HEK293 (cell line): ENCODE measurements around the gene GMNC.

Experiments
- CTCF ChIA-PET: fragments of 350-600 bp; formaldehyde crosslinking; extraction: SDS; loops from one replicate; lab custom pipeline; 2021; ENCODE audit warnings: antibody characterized with exemption; lab: Yijun Ruan, JAX
- POLR2A ChIA-PET: fragments of 300-600 bp; formaldehyde crosslinking; extraction: SDS; loops from one replicate; lab custom pipeline; 2020; ENCODE audit warnings: antibody characterized with exemption, inconsistent platforms; lab: Yijun Ruan, JAX
- H3K27ac ChIP-seq: fragments of 200-500 bp; sonication (Bioruptor generic); 2 replicates; pipeline ENCODE4 v1.5.1; 2014; ENCODE audit warnings: low read depth, low read length, control low read depth, inconsistent platforms; ENCODE audit errors: extremely low read depth
- H3K36me3 ChIP-seq, 2 experiments: fragments of 200-500 bp in 1 of 2; sonication (Bioruptor generic) in 1 of 2; 1 replicate in 1 of 2; 2 replicates in 1 of 2; pipeline ENCODE4 v1.5.1; 2014 to 2017; ENCODE audit warnings: inconsistent platforms in 2 of 2, low read length in 2 of 2; ENCODE audit not compliant: control insufficient read depth in 2 of 2, insufficient read depth in 1 of 2
- H3K4me1 ChIP-seq: fragments of 200-500 bp; sonication (Bioruptor generic); 2 replicates; pipeline ENCODE4 v1.5.1; 2014; ENCODE audit warnings: mild to moderate bottlenecking, low read length, inconsistent platforms; ENCODE audit not compliant: control insufficient read depth, insufficient read depth
- H3K4me3 ChIP-seq: 2 replicates; pipeline ENCODE4 v1.5.1; 2011; ENCODE audit warnings: low read depth, mild to moderate bottlenecking, control low read depth, low read length, moderate library complexity
- H3K9me3 ChIP-seq: fragments of 200-500 bp; sonication (Bioruptor generic); 2 replicates; pipeline ENCODE4 v1.5.1; 2014; ENCODE audit warnings: low read depth, low read length, inconsistent platforms; ENCODE audit not compliant: control insufficient read depth, insufficient read depth
- GLI4 ChIP-seq: fragments of 450-650 bp; formaldehyde crosslinking; IDR thresholded peaks from 2 replicates; pipeline ENCODE4 v1.5.1; 2016; ENCODE audit warnings: missing biosample characterization, missing genetic modification characterization
- HOXC10 ChIP-seq: sonication (generic); formaldehyde crosslinking; IDR thresholded peaks from 2 replicates; pipeline ENCODE4 v1.8.1; 2023; ENCODE audit warnings: mild to moderate bottlenecking, missing genetic modification reagents
- KLF16 ChIP-seq: fragments of 450-650 bp; formaldehyde crosslinking; IDR thresholded peaks from 2 replicates; pipeline ENCODE4 v1.5.1; 2017; ENCODE audit warnings: missing biosample characterization, missing genetic modification characterization
- KLF9 ChIP-seq: fragments of 450-650 bp; formaldehyde crosslinking; IDR thresholded peaks from 2 replicates; pipeline ENCODE4 v1.5.1; 2016; ENCODE audit warnings: missing biosample characterization, missing genetic modification characterization, low read depth
- MZF1 ChIP-seq: fragments of 450-650 bp; formaldehyde crosslinking; IDR thresholded peaks from 2 replicates; pipeline ENCODE4 v1.5.1; 2017; ENCODE audit warnings: missing biosample characterization, missing genetic modification characterization, borderline replicate concordance
- SP3 ChIP-seq: fragments of 450-650 bp; formaldehyde crosslinking; IDR thresholded peaks from 2 replicates; pipeline ENCODE4 v1.5.1; 2016; ENCODE audit warnings: missing biosample characterization, missing genetic modification characterization
- ZNF114 ChIP-seq: fragments of 450-650 bp; formaldehyde crosslinking; IDR thresholded peaks from 2 replicates; pipeline ENCODE4 v1.5.0; 2017; ENCODE audit warnings: missing biosample characterization, missing genetic modification characterization
- ZNF132 ChIP-seq: fragments of 450-650 bp; formaldehyde crosslinking; IDR thresholded peaks from 2 replicates; pipeline ENCODE4 v1.5.1; 2017; ENCODE audit warnings: missing biosample characterization, missing genetic modification characterization, borderline replicate concordance
- ZNF202 ChIP-seq: fragments of 450-650 bp; formaldehyde crosslinking; IDR thresholded peaks from 2 replicates; pipeline ENCODE4 v1.5.1; 2016; ENCODE audit warnings: missing biosample characterization, missing genetic modification characterization, borderline replicate concordance
- ZNF391 ChIP-seq: fragments of 450-650 bp; formaldehyde crosslinking; IDR thresholded peaks from 2 replicates; pipeline ENCODE4 v1.5.1; 2016; ENCODE audit warnings: low read depth, missing biosample characterization, missing genetic modification characterization, borderline replicate concordance
- ZNF529 ChIP-seq: fragments of 450-650 bp; formaldehyde crosslinking; IDR thresholded peaks from 2 replicates; pipeline ENCODE4 v1.5.1; 2017; ENCODE audit warnings: missing genetic modification characterization, missing biosample characterization; ENCODE audit not compliant: insufficient replicate concordance
- ZNF624 ChIP-seq: fragments of 450-650 bp; formaldehyde crosslinking; IDR thresholded peaks from 2 replicates; pipeline ENCODE4 v1.5.1; 2017; ENCODE audit warnings: missing biosample characterization, missing genetic modification characterization
- ZNF658 ChIP-seq: fragments of 450-650 bp; formaldehyde crosslinking; IDR thresholded peaks from 2 replicates; pipeline ENCODE4; 2016; ENCODE audit warnings: missing biosample characterization, missing genetic modification characterization
- ZNF660 ChIP-seq: fragments of 450-650 bp; IDR thresholded peaks from 2 replicates; pipeline ENCODE4 v1.5.1; 2018; ENCODE audit warnings: missing biosample characterization, mild to moderate bottlenecking, missing genetic modification characterization
- ZNF777 ChIP-seq: fragments of 450-650 bp; formaldehyde crosslinking; IDR thresholded peaks from 2 replicates; pipeline ENCODE4 v1.5.1; 2017; ENCODE audit warnings: missing biosample characterization, missing genetic modification characterization, borderline replicate concordance
- ZNF791 ChIP-seq: fragments of 450-650 bp; formaldehyde crosslinking; IDR thresholded peaks from 2 replicates; pipeline ENCODE4 v1.5.1; 2016; ENCODE audit warnings: missing biosample characterization, missing genetic modification characterization
- ZXDB ChIP-seq: fragments of 450-650 bp; formaldehyde crosslinking; IDR thresholded peaks from 2 replicates; pipeline ENCODE4 v1.5.1; 2016; ENCODE audit warnings: missing biosample characterization, missing genetic modification characterization
- TF ChIP-seq, protein P1 (sequence below): fragments of 450-650 bp; formaldehyde crosslinking; IDR thresholded peaks from 2 replicates; pipeline ENCODE4 v1.5.1; 2016; ENCODE audit warnings: missing biosample characterization, missing genetic modification characterization, borderline replicate concordance
- TF ChIP-seq, protein P2 (sequence below): fragments of 450-650 bp; formaldehyde crosslinking; IDR thresholded peaks from 2 replicates; pipeline ENCODE4 v1.5.1; 2016; ENCODE audit warnings: missing biosample characterization, missing genetic modification characterization
- TF ChIP-seq, protein P3 (sequence below): fragments of 450-650 bp; formaldehyde crosslinking; IDR thresholded peaks from 2 replicates; pipeline ENCODE4 v1.5.1; 2016; ENCODE audit warnings: missing biosample characterization, missing genetic modification characterization
- TF ChIP-seq, protein P4 (sequence below): fragments of 450-650 bp; formaldehyde crosslinking; IDR thresholded peaks from 2 replicates; pipeline ENCODE4; 2016; ENCODE audit warnings: missing biosample characterization, missing genetic modification characterization
- TF ChIP-seq, protein P5 (sequence below): fragments of 450-650 bp; formaldehyde crosslinking; IDR thresholded peaks from 2 replicates; pipeline ENCODE4 v1.5.1; 2017; ENCODE audit warnings: missing biosample characterization, missing genetic modification characterization
- TF ChIP-seq, protein P6 (sequence below): fragments of 450-650 bp; formaldehyde crosslinking; IDR thresholded peaks from 2 replicates; pipeline ENCODE4 v1.5.1; 2016; ENCODE audit warnings: missing biosample characterization, missing genetic modification characterization

Gene GMNC

DNA sequence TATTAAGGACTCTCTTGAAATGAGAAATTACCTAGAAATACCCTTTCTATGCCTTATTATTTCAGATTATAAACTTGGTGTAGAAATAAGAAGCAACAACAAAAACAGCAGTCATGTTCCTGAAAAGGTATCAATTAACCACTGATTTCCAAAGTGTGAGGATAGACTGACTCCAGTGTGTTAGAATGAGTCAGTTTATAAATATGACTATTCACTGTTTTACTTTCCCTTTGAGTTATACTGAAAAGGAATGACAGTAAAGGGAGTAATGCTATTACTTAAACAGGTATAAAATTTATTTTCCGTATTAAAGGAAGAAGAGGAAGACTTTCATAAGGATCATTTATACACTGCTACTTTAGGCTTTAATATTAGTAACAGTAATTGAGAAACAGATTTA, 12.9 kb downstream of the GMNC start (continued):
- TF ChIP-seq, protein P1, sequence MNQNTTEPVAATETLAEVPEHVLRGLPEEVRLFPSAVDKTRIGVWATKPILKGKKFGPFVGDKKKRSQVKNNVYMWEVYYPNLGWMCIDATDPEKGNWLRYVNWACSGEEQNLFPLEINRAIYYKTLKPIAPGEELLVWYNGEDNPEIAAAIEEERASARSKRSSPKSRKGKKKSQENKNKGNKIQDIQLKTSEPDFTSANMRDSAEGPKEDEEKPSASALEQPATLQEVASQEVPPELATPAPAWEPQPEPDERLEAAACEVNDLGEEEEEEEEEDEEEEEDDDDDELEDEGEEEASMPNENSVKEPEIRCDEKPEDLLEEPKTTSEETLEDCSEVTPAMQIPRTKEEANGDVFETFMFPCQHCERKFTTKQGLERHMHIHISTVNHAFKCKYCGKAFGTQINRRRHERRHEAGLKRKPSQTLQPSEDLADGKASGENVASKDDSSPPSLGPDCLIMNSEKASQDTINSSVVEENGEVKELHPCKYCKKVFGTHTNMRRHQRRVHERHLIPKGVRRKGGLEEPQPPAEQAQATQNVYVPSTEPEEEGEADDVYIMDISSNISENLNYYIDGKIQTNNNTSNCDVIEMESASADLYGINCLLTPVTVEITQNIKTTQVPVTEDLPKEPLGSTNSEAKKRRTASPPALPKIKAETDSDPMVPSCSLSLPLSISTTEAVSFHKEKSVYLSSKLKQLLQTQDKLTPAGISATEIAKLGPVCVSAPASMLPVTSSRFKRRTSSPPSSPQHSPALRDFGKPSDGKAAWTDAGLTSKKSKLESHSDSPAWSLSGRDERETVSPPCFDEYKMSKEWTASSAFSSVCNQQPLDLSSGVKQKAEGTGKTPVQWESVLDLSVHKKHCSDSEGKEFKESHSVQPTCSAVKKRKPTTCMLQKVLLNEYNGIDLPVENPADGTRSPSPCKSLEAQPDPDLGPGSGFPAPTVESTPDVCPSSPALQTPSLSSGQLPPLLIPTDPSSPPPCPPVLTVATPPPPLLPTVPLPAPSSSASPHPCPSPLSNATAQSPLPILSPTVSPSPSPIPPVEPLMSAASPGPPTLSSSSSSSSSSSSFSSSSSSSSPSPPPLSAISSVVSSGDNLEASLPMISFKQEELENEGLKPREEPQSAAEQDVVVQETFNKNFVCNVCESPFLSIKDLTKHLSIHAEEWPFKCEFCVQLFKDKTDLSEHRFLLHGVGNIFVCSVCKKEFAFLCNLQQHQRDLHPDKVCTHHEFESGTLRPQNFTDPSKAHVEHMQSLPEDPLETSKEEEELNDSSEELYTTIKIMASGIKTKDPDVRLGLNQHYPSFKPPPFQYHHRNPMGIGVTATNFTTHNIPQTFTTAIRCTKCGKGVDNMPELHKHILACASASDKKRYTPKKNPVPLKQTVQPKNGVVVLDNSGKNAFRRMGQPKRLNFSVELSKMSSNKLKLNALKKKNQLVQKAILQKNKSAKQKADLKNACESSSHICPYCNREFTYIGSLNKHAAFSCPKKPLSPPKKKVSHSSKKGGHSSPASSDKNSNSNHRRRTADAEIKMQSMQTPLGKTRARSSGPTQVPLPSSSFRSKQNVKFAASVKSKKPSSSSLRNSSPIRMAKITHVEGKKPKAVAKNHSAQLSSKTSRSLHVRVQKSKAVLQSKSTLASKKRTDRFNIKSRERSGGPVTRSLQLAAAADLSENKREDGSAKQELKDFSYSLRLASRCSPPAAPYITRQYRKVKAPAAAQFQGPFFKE (tag by site-specific recombination) = no peak
- TF ChIP-seq MZF1 (tag by site-specific recombination) = no peak
- TF ChIP-seq, protein P2, sequence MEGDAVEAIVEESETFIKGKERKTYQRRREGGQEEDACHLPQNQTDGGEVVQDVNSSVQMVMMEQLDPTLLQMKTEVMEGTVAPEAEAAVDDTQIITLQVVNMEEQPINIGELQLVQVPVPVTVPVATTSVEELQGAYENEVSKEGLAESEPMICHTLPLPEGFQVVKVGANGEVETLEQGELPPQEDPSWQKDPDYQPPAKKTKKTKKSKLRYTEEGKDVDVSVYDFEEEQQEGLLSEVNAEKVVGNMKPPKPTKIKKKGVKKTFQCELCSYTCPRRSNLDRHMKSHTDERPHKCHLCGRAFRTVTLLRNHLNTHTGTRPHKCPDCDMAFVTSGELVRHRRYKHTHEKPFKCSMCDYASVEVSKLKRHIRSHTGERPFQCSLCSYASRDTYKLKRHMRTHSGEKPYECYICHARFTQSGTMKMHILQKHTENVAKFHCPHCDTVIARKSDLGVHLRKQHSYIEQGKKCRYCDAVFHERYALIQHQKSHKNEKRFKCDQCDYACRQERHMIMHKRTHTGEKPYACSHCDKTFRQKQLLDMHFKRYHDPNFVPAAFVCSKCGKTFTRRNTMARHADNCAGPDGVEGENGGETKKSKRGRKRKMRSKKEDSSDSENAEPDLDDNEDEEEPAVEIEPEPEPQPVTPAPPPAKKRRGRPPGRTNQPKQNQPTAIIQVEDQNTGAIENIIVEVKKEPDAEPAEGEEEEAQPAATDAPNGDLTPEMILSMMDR (tag by site-specific recombination) = no peak
- no peak for TF ChIP-seq SP3
- no peak for TF ChIP-seq ZNF202
- TF ChIP-seq ZNF114 (tag by site-specific recombination) = no peak
- TF ChIP-seq, protein P3, sequence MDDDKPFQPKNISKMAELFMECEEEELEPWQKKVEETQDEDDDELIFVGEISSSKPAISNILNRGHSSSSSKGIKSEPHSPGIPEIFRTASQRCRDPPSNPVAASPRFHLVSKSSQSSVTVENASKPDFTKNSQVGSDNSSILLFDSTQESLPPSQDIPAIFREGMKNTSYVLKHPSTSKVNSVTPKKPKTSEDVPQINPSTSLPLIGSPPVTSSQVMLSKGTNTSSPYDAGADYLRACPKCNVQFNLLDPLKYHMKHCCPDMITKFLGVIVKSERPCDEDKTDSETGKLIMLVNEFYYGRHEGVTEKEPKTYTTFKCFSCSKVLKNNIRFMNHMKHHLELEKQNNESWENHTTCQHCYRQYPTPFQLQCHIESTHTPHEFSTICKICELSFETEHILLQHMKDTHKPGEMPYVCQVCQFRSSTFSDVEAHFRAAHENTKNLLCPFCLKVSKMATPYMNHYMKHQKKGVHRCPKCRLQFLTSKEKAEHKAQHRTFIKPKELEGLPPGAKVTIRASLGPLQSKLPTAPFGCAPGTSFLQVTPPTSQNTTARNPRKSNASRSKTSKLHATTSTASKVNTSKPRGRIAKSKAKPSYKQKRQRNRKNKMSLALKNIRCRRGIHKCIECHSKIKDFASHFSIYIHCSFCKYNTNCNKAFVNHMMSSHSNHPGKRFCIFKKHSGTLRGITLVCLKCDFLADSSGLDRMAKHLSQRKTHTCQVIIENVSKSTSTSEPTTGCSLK (tag by site-specific recombination) = no peak

DNA sequence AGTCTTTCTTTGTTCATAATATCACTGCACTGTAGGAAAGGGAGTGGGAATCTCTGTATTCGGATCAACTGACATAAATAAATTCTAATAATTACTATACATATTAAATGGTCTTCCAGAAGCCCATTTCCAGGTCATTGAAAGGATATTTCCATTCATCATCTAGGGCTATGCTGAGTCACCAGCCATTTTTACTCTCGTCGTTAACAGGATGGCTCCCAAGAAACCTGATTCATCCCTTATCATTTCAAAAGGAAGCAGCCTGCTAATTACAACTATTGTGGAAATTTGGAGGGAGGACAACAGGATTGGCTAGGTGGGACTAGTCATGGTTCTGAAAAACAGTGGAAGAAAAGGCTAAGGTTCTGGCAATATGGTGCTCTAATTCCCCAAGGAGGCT, 13.6 kb downstream of the GMNC start:
- Histone ChIP-seq H3K27ac (no peak overlapping the region), H3K4me1 (no peaks in the 10 kb centered on the region), H3K4me3 (no peak overlapping the region), H3K36me3 (no peaks in the 10 kb centered on the region), H3K9me3 (no peaks in the 10 kb centered on the region)
- CTCF ChIA-PET = no interaction called here
- POLR2A ChIA-PET = no interaction called here
- no peak for TF ChIP-seq ZXDB (tag by site-specific recombination)
- TF ChIP-seq, protein P4, sequence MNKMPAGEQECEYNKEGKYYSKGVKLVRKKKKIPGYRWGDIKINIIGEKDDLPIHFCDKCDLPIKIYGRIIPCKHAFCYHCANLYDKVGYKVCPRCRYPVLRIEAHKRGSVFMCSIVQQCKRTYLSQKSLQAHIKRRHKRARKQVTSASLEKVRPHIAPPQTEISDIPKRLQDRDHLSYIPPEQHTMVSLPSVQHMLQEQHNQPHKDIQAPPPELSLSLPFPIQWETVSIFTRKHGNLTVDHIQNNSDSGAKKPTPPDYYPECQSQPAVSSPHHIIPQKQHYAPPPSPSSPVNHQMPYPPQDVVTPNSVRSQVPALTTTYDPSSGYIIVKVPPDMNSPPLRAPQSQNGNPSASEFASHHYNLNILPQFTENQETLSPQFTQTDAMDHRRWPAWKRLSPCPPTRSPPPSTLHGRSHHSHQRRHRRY (tag by site-specific recombination) = no peak
- no peak for TF ChIP-seq ZNF658
- TF ChIP-seq KLF9 (tag by site-specific recombination) = no peak
- no peak for TF ChIP-seq KLF16 (tag by site-specific recombination)
- TF ChIP-seq ZNF391 (tag by site-specific recombination) = no peak
- TF ChIP-seq ZNF132 = no peak
- TF ChIP-seq, protein P5, sequence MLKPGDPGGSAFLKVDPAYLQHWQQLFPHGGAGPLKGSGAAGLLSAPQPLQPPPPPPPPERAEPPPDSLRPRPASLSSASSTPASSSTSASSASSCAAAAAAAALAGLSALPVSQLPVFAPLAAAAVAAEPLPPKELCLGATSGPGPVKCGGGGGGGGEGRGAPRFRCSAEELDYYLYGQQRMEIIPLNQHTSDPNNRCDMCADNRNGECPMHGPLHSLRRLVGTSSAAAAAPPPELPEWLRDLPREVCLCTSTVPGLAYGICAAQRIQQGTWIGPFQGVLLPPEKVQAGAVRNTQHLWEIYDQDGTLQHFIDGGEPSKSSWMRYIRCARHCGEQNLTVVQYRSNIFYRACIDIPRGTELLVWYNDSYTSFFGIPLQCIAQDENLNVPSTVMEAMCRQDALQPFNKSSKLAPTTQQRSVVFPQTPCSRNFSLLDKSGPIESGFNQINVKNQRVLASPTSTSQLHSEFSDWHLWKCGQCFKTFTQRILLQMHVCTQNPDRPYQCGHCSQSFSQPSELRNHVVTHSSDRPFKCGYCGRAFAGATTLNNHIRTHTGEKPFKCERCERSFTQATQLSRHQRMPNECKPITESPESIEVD (tag by site-specific recombination) = no peak
- no peak for TF ChIP-seq ZNF660 (tag by site-specific recombination)
- no peak for TF ChIP-seq GLI4 (tag by site-specific recombination)
- no peak for TF ChIP-seq ZNF529 (tag by site-specific recombination)
- no peak for TF ChIP-seq ZNF777 (tag by site-specific recombination)
- no peak for TF ChIP-seq ZNF791 (tag by site-specific recombination)
- TF ChIP-seq, protein P6, sequence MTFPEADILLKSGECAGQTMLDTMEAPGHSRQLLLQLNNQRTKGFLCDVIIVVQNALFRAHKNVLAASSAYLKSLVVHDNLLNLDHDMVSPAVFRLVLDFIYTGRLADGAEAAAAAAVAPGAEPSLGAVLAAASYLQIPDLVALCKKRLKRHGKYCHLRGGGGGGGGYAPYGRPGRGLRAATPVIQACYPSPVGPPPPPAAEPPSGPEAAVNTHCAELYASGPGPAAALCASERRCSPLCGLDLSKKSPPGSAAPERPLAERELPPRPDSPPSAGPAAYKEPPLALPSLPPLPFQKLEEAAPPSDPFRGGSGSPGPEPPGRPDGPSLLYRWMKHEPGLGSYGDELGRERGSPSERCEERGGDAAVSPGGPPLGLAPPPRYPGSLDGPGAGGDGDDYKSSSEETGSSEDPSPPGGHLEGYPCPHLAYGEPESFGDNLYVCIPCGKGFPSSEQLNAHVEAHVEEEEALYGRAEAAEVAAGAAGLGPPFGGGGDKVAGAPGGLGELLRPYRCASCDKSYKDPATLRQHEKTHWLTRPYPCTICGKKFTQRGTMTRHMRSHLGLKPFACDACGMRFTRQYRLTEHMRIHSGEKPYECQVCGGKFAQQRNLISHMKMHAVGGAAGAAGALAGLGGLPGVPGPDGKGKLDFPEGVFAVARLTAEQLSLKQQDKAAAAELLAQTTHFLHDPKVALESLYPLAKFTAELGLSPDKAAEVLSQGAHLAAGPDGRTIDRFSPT (tag by site-specific recombination) = no peak
- TF ChIP-seq HOXC10 = no peak
- TF ChIP-seq ZNF624 (tag by site-specific recombination) = no peak
